Stimulated activated naive CD8-positive, alpha-beta T cell treated with anti-CD3 and anti-CD28 coated beads, Interleukin-15, Interleukin-2, amounts not matched to agents 100 U/mL and 50 U/mL, for 24 hours (primary cell): Measurements from ENCODE around the gene PABPC1L.

Experiments used
- ATAC-seq: fragments of 150-1000 bp; cut with Tn5 transposase; one replicate; pipeline ENCODE4 v1.10.0; 2021
- DNase-seq: peaks from one replicate; pipeline ENCODE4 v3.0.0; 2021

PABPC1L gene

GRCh38 chr20:44967207-44967807 lies 57.4 kb downstream of the PABPC1L start:
- no peak for ATAC-seq
- no peak for DNase-seq

- ATAC-seq, result no peak
- no peak for DNase-seq
Observed at GRCh38 chr20:44969300-44969894, 59.5 kb downstream of the PABPC1L start.

GRCh38 chr20:44970243-44970757 lies 60.4 kb downstream of the PABPC1L start:
- DNase-seq (no peak), ATAC-seq (peak; percentile 15)

GRCh38 chr20:44973053-44973452 lies 63.2 kb downstream of the PABPC1L start:
- ATAC-seq, result no peak
- DNase-seq, result no peak

GRCh38 chr20:44976698-44977097 lies 66.8 kb downstream of the PABPC1L start:
- no peak for ATAC-seq
- no peak for DNase-seq

GRCh38 chr20:44979090-44979621 lies 69.3 kb downstream of the PABPC1L start:
- peak; percentile 61 for DNase-seq
- peak; percentile 89 for ATAC-seq

GRCh38 chr20:44981736-44982406 lies 72.0 kb downstream of the PABPC1L start:
- DNase-seq (no peak), ATAC-seq (no peak)

GRCh38 chr20:44983093-44983674 lies 73.3 kb downstream of the PABPC1L start:
- DNase-seq (no peak), ATAC-seq (no peak)

- ATAC-seq, result no peak
- no peak for DNase-seq
Observed at GRCh38 chr20:44988631-44989171, 78.8 kb downstream of the PABPC1L start.
